NOMO-1 (cell line): ENCODE data around the gene LRPAP1.

Source experiments
- DNase-seq, 2 experiments: peaks; one replicate each; lab custom pipeline; 2025; ENCODE audit not compliant: unreplicated experiment in 2 of 2; lab: John Stamatoyannopoulos, UW

LRPAP1 gene

GRCh38 chr4:3488820-3489219, 43.4 kb downstream of the LRPAP1 start:
- DNase-seq, result no peak

- no peak for DNase-seq
These were observed 44.4 kb downstream of the LRPAP1 start for GRCh38 chr4:3487861-3488260.

- no peak for DNase-seq
These were observed 45.4 kb downstream of the LRPAP1 start for GRCh38 chr4:3486541-3487540.

- DNase-seq, result no peak
These were observed 46.2 kb downstream of the LRPAP1 start for GRCh38 chr4:3485886-3486540.

GRCh38 chr4:3485011-3485791, 47.0 kb downstream of the LRPAP1 start:
- DNase-seq, result peak; percentile 24 to 25

- DNase-seq, result peak in 1 of 2 experiments; percentile 31
These were observed 47.9 kb downstream of the LRPAP1 start for GRCh38 chr4:3484057-3484973.

GRCh38 chr4:3483471-3483921, 48.7 kb downstream of the LRPAP1 start:
- DNase-seq, result no peak

- DNase-seq, result no peak
These were observed 49.5 kb downstream of the LRPAP1 start for GRCh38 chr4:3482707-3483106.

GRCh38 chr4:3481783-3482393, 50.3 kb downstream of the LRPAP1 start:
- no peak for DNase-seq

- DNase-seq, result no peak
These were observed 51.1 kb downstream of the LRPAP1 start for GRCh38 chr4:3481113-3481531.

GRCh38 chr4:3480528-3481112, 51.6 kb downstream of the LRPAP1 start:
- DNase-seq, result peak; percentile 63 to 64

- DNase-seq, result no peak
These were observed 52.7 kb downstream of the LRPAP1 start for GRCh38 chr4:3479358-3480101.

- no peak for DNase-seq
These were observed 53.5 kb downstream of the LRPAP1 start for GRCh38 chr4:3478446-3479357.

- no peak for DNase-seq
These were observed 54.3 kb downstream of the LRPAP1 start for GRCh38 chr4:3477750-3478430.

- DNase-seq, result no peak
These were observed 55.1 kb downstream of the LRPAP1 start for GRCh38 chr4:3476936-3477749.

GRCh38 chr4:3476341-3476747, 55.9 kb downstream of the LRPAP1 start:
- DNase-seq, result no peak
